ENCODE results near the gene ZNF682.
"Not testable (repeated sequence)": the region's sequence is repeated elsewhere in the genome, so short reads cannot be mapped to it uniquely, and the experiment has no call there.

ZNF682 gene

DNA sequence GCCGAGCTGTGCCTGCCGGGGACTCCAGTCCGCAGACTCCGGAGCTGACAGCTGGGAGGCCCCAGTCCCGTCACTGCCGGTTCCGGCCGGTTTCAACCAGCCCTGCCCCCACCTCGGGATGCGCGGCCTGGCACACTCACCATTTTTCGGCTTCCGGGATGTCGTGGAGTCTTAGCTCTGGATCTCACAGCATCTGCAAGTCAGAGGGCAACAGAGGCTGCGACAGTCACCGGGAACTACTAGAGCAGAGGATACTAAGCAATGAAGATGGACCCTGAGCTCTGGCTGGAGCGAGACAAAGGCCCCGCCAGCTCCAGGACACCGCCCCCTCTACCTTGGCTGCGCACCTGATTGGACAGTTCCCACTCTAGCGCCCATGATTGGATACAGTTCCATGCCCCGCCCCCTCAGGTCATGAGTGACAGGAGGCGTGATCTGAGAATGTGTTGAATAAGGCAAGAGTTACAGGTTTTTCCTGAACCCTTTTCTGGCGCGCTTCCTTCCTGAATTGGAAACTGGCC lies at the start of gene ZNF682:
Gene ZNF682 (minus strand): TSS at position 303 of the 521 bp plus-strand sequence. CDS start 160 bp downstream, at position 143.
- DNase-seq, result peak; percentile 93

DNA sequence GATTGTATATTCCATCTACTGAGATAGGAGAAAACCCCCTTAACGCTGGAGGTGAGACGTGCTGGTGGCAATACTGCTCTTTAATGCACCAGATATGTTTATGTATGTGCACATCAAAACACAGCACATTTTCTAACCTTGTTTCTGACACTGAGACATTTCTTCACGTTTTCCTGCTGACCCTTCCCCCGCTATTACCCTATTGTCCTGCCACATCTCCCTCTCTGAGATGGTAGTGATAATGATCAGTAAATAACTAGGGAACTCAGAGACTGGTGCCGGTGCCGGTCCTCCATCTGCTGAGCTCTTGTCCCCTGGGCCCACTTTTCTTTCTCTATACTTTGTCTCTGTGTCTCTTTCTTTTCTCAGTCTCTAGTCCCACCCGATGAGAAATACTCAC lies 43.6 kb upstream of the ZNF682 start:
- not testable (repeated sequence) for DNase-seq

DNA sequence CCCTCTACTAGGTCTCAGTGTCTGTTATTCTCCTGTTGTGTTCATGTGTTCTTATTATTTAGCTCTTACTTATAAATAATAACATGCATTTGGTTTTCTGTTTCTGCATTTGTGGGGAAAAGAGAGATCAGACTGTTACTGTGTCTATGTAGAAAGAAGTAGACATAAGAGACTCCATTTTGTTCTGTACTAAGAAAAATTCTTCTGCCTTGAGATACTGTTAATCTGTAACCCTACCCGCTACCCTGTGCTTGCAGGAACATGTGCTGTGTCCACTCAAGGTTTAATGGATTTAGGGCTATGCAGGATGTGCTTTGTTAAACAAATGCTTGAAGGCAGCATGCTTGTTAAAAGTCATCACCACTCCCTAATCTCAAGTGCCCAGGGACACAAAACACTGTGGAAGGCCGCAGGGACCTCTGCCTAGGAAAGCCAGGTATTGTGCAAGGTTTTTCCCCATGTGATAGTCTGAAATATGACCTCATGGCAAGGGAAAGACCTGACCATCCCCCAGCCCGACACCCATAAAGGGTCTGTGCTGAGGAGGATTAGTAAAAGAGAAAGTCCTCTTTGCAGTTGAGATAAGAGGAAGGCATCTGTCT lies 43.0 kb upstream of the ZNF682 start:
- not testable (repeated sequence) for DNase-seq

DNA sequence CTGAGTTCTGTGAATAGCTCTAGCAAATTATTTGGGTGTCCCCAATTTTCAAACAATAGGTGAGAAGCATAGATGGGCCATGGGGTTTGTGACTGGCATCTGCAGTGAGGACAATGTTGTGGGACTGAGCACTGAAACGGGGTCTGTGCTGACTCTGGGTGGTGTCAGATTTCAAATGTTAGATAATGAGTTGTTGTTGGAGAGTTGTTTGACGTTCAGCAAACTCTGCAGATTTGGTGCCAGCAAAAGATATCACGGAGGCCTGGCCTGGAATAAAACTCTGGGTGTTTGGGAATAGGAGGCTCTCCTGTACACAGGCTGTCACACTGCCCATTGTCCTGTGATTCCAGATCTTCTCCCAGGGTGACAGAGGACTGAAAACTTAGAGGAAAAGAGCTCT lies 41.4 kb upstream of the ZNF682 start:
- no peak for DNase-seq

DNA sequence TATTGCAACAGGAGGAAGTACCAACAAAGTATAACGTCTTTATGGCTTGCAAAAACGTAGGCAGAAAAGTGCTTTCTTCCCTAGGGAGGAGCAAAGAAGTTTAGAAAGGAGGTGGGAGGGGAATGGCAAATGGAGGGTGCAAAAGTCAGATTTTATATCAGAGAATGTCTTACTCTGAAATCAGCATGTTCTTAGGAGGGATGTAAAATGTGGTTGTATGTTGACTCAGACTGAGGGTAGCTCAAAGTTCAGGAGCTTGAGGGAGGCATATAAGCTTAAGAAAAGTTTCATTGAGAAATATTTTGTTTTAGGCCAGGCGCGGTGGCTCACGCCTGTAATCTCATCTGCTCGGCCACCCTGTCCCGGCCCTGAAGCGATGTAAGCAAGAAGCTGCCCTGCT lies 40.2 kb upstream of the ZNF682 start:
- no peak for DNase-seq

DNA sequence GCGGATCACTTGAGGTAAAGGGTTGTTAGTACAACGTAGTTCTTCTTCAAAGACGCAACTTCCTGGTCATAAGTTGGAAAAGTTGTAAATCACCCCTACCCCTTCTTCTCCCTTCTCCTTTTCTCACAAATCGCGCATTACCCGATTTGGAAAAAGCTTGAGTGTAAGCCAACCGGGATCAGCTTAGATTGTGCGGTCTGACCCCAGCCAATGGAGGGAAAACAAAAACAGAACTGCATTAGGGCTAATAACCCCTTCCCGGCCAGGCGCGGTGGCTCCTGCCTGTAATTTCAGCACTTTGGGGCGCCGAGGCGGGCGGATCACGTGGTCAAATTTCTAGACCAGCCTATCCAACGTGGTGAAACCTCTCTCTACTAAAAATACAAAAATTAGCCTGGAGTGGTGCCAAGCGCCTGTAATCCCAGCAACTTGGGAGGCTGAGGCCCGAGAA lies 39.3 kb upstream of the ZNF682 start:
- DNase-seq, result no peak

DNA sequence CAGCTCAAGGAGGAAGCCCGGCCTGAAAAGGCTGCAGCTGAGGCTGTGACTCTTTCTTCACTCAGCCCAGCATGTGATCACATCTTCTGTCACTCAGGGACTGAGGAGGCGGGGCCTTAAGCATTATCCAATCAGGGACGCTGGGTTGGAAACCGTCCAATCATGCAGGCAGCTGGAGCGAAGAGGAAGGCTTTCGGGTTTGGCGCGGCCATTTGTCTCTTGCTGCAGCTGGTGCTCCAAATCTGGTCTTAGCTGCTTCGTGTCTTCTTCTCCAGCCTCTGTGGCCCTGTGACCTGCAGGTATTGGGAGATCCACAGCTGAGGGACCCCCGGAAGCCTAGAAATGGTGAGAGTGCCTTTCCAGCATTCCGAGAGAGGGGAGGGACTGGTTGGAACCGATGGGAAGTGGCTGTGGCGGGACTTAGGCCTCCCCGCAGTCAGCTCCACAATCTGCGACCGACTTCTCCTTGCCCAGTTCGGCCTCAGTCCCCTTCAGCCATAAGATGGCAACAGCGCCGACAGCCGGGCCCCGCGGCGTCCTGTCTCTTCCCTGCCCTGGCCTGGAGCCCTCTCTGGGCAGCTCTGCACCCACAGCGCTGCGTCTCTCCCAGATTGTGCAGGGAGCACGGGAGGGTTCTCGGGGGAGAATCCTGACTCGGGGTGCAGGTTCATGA lies 38.6 kb upstream of the ZNF682 start, which contains the start of gene ZNF90:
Gene ZNF90 (plus strand): TSS at position 210 of the 673 bp plus-strand sequence. CDS start 133 bp downstream, at position 343.
- peak; percentile 90 for DNase-seq

DNA sequence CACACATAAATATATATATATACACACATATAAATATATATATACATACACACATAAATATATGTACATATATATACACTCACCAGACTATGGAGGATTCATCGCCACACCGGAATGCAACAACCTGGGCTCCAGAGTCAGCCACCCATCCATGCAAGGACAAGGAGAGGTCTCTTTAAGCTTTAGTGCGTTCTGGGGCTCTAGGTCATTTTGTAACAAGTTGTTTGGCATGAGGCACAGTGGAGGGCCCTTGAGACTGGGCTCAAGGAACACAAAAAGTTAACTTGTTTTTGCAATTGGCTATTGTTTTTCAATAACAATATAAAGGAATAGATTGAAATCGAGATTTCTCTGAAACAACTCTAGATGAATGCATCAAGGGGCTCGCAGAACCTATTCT lies 33.6 kb upstream of the ZNF682 start:
- no peak for DNase-seq

DNA sequence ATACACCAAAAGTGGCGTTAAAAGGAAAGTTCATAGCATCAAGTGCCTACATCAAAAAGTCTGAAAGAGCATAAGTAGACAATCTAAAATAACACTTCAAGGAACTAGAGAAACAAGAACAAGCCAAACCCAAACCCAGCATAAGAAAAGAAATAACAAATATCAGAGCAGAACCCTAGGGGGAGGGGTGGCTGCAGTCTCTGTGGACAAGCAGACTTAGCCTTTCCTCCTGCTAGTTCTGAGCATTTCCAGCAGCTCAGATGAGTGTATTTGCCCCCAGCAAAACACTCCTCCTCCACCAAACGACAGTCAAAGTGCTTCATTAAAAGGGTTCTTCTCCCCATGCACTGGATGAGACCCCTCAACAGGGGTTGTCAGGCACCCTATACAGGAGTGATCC lies 31.4 kb upstream of the ZNF682 start:
- no peak for DNase-seq

DNA sequence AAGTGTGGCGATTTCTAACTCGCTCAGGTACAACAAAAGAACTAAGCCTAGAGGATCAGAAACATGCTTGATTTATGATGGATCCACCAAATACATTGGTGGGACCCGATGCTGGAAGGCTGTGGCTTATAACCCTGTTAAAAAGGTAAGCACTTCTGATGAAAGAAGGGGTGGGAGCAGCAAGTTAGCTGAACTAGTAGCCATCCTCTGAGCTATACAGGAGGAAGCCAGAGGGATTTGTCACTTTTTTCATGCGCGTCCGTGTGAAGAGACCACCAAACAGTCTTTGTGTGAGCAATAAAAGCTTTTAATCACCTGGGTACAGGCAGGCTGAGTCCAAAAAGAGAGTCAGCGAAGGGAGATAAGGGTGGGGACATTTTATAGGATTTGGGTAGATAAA lies 29.3 kb upstream of the ZNF682 start:
- DNase-seq, result not testable (repeated sequence)

DNA sequence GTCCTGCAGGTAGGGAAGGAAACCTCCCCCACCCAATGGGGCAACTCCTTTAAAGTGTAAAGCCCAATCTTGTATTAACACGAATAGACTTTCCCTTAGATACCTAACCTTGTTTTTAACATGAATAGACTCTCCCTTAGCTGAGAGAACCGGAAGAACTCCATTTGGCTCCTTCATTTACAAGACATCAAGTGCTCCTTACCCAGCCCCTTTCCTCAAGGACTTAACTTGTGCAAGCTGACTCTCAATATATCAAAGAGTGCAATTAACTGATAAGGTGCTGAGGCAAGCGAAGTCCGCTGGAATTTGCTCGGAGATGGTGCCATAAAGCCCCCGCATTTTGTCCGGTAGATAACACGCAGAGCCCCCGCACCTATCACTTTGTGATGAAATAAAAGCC lies 28.6 kb upstream of the ZNF682 start:
- DNase-seq, result no peak

DNA sequence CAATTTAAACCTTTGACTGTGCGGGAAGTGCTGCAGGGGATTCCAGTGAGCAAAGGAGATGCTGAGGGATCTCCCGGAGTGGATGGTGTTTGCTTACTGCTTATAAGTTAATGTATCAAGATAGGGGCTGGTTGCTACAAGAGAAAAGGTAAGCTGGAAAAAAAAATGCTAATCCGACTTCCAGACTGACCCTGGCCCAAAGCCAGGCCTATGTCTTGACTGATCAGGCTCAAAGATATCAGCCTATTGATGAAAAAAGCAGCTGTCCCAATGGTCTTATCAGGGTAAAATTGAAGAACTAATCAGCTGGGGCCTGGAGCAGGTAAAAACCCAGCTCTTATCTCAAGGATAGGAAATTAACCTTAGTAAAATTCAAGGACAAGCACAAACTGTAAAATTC lies 27.6 kb upstream of the ZNF682 start:
- DNase-seq, result no peak

DNA sequence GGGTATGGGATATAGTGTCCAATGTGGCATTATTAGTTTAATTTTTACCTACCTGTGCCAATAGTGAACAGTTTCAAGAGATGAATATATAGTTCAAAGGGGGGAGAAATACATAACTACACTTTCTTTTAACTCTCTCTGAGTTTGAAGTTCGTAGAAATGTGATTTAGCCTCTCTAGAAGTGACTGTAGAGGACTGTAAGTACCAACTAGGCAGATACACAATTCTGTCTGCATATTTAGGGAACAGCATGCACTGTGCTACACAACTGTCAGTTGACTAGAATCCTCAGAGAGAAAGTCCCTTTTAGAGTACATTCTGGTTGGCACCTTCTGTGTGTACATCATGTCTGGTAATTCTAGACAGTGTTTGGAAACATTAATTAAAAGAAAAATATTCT lies 21.0 kb upstream of the ZNF682 start:
- no peak for DNase-seq

DNA sequence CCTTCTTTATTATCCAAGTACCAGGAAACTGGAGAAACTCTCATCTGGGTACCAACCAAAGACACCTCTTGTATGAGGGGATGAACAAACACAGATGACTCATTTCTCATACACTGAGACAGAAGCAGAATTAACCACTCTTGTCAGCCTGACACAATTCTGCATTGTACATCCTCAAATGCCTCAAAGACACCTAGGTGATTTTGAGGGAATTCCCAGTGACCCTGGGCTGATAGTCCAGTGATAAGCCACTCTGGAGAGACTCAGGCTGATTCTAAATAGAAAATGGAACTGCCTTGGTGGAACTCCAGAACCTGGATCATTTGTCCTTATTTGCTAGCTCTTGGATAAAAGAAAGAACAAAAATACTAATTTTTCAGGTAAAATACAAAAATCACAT lies 19.4 kb upstream of the ZNF682 start:
- DNase-seq, result not testable (repeated sequence)

DNA sequence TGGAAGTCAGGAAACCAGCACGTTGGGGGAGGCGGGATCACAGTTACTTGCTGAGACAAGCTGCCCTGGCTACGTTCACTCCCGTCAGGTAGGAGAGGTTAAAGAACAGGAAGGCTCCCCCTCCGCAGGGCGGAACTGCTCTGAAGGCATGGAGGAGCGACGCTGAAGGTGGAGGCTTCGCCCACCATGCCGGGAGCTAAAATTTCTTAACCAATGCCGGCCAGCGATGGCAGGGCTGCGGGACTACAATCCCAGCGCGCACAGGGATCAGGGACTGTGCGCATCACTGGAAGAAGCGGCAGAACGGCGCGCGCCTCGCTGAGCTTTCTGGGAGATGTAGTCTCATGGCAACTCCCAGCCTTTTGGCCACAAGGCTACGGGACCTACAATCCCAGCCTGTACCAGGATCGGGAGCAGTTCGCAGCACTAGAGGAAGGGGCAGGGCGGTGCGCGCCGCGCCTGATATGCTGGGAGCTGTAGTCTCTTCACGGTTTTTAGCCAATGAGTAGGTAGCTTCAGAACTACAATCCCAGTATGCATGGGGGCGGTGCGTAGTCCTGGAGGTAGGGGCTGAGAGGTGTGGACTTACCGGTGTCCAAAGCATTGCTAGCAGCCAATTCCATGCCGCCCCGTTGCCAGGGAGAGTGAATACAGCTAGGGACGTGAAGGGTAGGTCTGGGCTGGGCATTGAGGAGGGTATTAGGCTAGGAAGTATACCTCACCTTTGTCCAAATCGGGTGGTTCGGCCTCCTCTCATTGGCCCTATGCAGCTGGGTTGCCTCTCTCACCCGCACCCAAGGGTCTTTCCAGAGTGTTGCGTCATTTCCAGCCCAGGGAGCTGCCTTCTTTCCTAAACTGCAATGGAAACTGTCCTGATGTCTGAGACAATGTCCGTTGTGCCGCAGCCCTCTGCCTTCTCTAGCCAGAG lies 12.8 kb upstream of the ZNF682 start:
- DNase-seq, result peak; percentile 64

DNA sequence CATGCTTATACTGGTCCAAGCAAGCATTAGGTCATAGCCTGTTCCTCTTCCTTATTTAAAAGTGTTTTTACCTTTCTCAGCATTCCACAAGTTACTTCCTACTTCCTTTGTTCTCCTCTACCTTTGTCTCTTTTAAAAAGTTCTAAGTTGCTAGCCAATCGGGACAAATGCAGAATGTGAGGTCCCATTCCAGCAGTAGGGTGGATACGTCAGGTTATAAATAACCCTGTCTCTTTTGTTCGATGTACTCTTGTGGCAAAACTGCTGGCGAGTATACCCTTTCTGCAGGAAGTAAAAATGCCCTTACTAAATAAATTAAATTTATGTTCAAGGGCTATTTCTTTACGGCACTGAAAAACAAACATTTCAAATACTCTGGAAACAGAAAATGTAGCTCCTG lies 6.4 kb upstream of the ZNF682 start:
- not testable (repeated sequence) for DNase-seq

DNA sequence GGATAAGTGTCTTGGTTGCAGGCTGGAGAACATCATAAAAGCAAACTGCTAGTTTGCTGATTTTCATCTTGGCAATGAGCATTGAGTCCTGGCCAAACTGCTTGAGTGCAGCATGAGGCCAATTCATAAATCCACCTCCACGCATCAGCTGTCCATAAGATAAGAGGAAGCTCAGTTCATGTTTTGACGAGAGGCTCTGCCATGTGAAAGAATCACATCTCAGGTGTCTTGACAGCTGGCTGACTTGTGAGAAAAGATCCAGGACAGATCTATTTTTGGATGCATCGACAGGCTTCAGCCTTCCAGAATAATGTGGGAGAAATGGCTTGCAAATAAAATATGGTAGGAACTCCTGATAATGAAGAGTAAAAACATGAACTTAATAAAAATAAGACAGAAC lies 5.4 kb upstream of the ZNF682 start:
- no peak for DNase-seq

DNA sequence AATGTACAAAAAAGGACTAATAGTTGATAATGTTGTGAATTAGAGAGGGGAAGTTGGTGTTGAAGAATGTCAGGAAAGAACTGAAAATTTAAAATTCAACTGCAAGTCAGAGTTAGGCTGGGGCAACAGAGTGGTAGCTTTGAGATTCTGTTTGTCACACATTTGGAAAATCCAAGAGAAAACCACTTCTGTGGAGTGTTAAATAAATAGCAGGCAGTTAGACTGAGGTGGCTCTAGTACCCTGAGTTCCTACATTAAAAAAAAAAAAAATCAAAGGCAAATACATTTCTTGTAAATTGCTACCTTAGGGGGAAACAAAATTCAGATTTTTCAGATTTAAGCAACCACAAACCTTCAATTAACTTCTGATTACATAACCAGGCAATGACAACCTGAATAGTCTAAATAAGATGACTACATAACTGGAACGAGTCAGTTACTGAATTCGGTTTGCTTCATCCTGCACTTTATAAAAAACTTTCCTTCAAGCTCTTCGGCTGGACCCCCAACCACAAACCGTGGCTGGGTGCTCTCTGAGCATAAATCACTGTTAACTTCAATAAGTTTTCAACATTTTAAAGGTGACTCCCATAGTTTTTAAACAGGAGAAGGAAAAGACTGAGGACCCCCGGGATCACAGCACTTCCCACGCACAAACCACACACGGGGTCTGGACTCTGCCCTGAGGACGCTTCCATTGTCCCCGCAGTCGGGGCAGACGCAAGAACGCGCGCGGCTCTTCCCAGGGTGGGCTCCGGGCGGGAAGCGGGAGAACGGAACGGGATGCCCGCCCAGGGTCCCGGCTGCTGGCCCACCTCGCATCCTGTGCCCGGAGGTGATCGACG lies 725 bp downstream of the ZNF682 start:
- no peak for DNase-seq

DNA sequence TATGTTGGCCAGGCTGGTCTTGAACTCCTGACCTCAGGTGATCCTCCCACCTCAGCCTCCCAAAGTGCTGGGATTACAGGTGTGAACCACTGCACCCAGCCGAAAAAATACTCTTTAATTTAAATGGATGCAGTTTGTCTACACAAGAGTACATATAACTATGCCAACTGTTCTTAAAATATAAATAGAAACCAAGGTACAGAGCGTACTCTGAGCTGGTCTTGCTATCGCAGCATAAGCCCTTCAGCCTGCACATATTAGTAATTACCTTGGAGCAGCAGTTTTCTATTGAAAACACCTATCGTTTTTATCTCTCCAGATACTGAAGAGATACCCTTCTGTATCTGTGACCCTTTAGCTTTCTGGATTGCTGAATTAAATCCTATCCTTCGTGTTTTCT lies 3.4 kb downstream of the ZNF682 start:
- no peak for DNase-seq

DNA sequence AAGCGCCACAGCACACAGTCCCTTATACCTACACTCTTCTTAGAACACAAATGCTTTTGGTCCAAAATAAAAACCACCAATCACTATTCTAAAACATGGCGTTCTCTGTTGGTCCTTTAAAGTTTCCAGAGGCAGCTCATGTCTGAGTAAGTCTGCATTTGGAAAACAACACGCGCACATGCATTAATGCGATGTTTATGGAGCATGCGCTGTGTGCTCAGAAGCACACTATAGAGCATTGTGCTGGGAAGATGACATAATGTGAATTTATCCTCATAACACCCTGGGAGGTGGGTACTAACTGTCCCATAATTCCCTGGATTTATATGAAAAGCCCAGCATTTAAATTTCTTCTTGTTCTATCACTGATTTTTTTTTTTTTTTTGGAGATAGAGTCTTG lies 10.7 kb downstream of the ZNF682 start:
- no peak for DNase-seq

DNA sequence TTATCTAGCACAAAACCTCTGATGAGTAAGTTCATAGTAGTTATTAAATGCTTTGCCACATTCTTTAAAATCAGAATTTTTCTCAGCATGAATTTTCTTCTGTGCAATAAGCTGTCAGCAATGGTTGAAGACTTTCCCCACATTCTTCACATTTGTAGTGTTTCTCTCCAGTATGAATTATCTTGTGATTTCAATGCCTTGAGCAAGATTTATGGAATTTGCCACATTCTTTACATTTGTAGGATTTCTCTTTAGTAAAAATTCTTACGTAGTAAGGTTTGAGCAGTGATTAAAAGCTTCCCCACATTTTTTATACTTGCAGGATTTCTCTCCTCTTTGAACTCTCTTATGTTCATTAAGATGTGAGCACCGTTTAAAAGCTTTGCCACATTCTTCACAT lies 33.6 kb downstream of the ZNF682 start:
- no peak for DNase-seq

DNA sequence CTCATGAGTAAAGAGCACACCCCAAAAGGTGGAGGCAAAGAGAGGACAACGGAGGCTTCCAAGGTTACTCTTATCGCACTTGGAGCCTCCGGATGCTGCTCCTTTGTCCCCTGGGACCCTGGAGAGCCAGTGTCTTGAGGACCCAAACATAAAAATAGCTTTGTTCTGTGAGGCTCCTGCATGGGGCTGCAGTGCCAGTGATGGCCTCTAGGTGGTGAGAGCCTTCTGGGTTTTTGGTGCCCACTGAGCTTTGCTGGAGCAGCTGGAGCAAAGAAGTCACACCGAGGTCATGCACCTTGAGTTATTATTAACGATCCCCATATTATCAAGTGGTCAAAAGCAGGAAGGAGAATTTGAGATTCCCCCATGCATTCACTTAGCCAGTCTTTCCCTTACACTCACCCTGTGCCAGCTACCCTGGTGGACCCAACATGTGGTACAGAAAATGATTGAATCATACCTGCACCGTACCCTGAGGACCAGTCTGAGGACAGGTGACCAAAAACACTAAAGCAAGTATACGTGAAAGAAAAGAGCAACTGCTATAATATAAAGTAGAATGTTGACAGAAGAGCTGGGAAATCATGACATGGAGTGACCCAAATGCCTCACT lies 41.5 kb downstream of the ZNF682 start:
- peak; percentile 24 for DNase-seq

Data from CD4-positive, alpha-beta T cell treated with Interleukin-15 for 1 hour (primary cell).